Measurements from ENCODE around the gene BNIP5.
"Not testable (repeated sequence)": the region's sequence is repeated elsewhere in the genome, so short reads cannot be mapped to it uniquely, and the experiment has no call there.

BNIP5 gene

DNA sequence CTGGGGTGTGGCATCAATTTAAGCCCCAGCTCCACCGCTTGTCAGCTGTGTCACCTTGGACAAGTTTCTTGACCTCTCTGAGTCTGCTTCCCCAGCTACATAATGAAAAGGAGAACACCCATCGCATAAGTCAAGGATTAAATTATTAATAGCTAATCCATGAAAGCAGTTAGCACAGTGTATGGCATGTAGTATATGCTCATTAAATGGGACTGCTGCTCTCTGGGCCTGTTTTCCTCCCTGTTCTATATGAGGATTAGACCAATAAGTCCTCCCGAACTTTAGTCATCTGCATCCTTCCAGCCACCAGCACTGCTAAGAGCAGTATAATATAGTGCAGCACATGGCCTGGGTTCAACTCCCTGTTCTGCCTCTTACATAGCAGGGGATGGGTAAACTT is 31.1 kb upstream of the BNIP5 start:
- DNase-seq (ENCODE audit: low read depth): no peak

DNA sequence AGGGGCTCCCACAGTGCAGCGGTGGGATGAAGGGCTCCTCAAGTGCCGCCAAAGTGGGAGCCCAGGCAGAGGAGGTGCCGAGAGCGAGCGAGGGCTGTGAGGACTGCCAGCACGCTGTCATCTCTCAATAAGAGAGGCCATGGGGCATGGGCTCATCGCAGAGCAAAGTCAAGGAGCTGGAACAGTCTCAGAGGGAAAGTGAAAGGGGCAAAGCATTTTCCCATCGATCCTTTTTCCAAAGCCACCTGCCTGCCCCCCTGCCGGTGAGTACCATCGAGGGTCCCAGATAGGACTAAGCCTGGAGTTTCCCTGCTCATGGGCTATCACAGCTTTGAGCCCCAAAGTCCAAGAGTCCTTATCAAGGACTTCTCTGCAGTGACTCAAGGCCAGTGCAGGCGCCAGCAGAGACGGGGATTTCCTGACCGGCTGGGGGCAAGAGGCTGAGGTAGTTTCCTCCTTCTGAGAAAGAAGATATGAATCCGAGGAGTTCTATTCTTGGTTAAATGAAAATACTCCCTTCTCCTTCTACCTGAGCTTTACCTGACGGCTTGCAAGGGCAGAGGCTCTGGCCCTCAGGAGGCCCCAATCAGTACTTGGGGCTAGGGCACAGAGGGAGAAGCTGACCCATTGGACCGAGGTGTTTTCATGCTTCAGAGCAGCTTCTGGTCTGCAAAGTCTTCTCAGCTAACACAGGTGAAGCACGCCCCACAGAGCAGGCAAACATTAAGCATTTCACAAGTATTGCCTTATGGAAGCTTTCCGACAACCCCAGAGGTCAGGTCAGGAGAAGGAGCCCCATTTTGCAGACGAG is 28.2 kb upstream of the BNIP5 start:
- no peak for DNase-seq (ENCODE audit: low read depth)

DNA sequence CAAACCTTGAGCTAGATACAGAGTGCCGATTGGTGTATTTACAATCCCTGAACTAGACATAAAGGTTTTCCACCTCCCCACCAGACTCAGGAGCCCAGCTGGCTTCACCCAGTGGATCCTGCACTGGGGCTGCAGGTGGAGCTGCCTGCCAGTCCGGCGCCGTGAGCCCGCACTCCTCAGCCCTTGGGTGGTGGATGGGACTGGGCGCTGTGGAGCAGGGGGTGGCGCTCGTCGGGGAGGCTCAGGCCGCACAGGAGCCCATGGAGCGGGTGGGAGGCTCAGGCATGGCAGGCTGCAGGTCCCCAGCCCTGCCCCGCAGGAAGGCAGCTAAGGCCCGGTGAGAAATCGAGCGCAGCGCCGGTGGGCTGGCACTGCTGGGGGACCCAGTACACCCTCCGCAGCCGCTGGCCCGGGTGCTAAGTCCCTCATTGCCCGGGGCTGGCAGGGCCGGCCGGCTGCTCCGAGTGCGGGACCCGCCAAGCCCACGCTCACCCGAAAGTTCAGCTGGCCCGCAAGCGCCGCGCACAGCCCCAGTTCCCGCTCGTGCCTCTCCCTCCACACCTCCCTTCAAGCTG is 27.5 kb upstream of the BNIP5 start:
- DNase-seq (ENCODE audit: low read depth): not testable (repeated sequence)

DNA sequence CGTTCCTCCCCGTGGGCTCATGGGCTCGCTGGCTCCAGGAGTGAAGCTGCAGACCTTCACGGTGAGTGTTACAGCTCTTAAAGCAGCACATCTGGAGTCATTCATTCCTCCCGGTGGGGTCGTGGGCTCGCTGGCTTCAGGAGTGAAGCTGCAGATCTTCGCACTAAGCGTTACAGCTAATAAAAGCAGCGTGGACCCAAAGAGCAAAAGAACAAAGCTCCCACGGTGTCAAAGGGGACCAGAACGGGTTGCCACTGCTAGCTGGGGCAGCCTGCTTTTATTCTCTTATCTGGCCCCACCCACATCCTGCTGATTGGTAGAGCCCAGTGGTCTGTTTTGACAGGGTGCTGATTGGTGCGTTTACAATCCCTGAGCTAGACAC is 26.7 kb upstream of the BNIP5 start:
- DNase-seq (ENCODE audit: low read depth): not testable (repeated sequence)

DNA sequence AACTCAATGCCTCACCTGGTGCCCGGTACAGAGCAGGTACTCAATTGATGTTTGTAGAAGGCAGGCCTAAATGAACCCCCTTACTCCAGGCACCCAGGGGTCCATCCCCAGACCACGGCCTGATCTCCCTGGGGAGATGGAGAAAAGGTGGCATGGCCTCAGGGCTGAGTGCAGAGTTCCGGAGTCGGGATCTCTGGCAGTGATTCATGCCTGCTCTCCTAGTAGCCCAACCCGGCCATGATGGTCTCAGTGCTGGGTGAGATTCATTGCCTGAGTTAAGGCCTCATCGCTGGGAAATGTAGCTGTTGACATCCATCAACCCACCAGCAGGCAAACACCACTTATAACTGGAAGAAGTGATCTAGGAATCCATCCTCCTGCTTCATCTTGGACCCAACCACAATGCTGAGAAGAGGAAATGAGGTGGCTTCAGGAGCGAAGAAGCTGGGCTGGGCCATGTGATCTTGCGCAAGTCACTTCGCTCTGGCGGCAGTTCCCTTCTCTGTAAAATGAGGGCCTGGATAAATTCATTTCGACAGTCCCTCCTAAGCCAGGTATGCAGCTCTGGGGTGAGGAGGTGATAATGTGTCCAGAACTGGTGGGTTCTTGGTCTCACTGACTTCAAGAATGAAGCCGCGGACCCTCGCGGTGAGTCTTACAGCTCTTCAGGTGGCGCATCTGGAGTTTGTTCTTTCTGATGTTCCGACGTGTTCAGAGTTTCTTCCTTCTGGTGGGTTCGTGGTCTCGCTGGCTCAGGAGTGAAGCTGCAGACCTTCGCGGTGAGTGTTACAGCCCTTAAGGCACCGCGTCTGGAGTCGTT is 26.1 kb upstream of the BNIP5 start:
- no peak for DNase-seq (ENCODE audit: low read depth)

DNA sequence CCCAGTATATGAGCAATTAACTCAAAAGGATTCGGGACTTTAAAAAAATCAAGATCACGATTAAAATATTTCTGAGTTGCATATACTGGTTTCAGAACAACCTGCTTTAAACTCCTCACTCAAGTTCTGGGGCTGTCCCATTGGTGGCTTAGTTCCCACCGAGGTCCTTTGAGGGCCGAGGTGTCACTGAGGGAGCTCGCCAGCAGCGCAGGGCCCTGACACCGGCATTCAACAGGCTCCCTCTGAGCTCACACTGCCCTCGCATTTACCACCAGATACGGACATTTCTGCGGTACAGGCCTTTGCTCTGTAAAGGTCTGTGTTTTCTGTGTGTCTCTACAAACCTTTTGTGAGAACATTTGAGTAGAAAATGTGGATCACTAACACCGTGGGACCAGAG is 24.4 kb upstream of the BNIP5 start:
- no peak for DNase-seq (ENCODE audit: low read depth)

DNA sequence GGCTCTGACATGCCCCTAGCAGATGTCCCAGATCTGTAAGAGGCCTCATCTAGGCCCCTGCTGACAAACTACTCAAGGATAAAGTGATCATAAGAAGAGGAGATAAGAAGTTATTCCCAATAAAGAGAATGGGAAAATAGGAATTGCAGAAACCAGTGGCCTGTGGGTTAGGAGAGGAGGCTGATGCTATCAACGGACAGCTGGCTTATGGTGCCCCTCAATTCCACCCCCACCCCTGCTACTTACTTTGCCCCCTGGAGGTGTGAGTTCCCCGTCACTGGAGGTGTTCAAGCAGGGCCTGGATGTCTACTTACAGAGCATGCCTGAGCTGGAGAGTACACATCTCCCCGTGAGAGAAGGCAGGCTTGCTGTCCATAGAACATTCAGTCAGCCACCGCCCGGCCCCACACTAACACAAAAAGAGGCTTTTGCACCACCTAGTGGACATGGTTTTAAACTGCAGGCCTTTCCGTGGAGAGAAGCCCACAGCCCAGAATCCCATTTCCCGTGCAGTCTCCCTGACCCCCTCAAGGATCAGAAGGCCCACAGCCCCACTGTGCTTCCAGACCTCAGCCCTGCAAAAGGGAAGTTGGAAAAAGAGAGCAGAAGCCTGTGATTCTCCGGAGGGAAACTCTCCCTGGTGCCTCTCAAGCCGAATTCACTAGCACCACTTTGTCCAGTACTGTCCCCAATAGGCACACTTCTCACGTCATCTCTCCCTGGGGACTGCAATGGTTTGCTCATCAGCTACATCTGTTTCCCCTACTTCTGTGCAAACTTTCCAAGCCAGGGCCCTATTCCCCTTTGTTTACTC is 23.8 kb upstream of the BNIP5 start:
- DNase-seq (ENCODE audit: low read depth): peak; percentile 79

DNA sequence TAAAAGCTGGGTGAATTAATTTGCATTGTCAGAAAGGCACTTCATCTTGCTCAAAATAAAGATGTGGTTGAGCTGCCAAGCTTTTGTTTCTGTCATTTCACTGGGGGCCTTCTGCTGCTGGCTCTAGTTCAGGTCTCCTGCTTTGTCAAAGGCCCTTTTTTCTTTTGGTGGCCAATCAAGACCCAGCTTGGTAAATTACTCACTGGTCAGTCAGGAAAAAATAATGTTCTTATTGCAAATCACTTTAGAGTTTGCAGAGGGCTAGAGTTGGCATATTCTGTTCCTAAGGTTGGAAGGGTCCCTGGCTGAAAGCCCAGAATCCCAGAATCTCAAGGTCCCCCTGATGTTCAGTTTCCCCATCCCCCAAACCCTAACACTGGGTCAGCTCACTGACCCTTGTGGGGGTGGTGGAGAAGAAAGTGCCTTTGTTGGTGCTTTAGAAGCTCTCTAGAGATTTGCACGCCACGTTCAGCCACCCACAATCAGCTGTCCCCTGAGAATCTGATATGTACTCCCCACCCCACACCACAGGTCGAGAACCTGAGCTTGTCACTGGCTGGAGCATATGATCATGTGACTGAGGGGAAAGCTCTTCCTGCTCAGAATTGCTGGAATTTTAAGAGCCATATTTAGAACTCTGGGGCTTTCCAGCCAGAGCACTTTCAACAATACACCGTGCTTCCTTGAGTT is 21.7 kb upstream of the BNIP5 start:
- peak; percentile 47 for DNase-seq (ENCODE audit: low read depth)

DNA sequence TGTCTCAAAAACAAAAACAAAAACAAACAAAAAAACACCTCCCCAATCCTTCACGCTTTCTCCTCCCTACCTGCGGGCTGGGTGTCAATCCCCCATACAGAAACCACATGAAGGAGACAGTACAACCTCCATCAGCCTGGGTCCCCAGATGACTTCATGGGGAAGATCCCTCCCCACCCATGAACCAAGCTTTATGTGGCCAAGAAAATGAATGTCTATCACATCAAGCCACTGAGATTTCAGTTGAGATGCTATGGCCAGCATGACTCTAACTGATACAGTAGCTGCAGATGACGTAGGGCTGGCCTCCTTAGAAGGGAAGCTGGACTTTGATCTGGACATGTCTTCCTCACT is 21.2 kb upstream of the BNIP5 start:
- DNase-seq (ENCODE audit: low read depth): no peak

DNA sequence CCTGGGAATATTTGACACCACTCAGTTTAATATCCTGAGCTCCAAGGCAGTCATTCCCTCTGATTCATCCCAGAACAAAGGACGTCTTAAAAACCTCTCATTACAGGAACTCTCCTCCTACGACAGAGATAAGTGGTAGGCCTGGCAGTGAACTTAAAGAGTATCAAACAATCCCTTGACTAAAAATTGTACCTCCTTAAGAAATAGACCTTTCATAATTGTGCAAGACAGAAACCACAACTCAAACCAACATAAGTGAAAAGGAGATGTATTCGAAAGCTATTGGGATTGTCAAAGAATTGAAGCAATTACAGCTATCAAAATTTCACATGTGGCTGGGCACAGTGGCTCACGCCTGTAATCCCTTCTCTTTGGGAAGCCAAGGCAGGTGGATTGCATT is 19.1 kb upstream of the BNIP5 start:
- DNase-seq (ENCODE audit: low read depth): no peak

DNA sequence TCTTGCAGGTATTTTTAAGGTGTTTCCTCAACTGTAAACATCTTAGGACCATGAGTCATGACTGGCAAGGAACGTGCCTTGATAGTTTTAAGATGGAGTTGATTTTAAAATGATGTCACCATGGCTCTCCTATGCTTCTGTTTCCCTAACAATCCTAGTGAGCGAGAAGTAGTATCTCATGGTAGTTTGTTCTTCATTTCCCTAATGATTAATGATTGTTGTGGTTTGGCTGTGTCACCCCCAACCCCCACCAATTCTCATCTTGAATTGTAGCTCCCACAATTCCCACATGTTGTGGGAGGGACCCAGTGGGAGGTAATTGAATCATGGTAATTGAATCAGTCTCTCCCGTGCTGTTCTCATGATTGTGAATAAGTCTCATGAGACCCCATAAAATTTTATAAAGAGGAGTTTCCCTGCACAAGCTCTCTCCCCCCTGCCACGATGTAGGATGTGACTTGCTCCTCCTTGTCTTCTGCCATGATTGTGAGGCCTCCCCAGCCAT is 16.8 kb upstream of the BNIP5 start:
- peak; percentile 33 for DNase-seq (ENCODE audit: low read depth)

DNA sequence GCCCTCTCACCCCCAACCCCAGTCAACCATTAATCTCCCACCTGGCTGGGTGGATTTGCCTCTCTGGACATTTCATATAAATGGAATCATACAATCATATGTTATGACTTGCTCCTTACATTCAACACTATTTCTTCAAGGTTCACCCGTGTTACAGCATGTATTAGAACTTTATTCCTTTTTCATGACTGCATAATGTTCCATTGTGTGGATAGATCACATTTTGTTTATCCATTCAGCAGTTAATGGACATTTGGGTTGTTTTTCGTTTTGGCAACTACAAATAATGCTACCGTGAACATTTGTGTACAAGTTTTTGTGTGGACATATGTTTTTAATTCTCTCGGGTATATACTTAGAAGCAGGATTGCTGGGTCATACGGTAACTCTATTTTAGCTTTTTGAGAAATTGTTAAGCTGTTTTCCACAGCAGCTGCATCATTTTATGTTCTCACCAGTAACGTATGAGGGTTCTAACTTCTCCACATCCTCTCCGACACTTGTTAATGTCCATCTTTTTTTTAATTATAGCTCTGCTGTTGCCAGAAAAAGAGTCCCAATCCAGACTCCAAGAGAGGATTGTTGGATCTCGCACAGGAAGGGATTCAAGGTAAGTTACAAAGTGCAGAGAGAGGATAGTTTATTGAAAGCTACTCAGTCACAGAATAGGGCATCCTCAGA is 15.9 kb upstream of the BNIP5 start:
- no peak for DNase-seq (ENCODE audit: low read depth)

DNA sequence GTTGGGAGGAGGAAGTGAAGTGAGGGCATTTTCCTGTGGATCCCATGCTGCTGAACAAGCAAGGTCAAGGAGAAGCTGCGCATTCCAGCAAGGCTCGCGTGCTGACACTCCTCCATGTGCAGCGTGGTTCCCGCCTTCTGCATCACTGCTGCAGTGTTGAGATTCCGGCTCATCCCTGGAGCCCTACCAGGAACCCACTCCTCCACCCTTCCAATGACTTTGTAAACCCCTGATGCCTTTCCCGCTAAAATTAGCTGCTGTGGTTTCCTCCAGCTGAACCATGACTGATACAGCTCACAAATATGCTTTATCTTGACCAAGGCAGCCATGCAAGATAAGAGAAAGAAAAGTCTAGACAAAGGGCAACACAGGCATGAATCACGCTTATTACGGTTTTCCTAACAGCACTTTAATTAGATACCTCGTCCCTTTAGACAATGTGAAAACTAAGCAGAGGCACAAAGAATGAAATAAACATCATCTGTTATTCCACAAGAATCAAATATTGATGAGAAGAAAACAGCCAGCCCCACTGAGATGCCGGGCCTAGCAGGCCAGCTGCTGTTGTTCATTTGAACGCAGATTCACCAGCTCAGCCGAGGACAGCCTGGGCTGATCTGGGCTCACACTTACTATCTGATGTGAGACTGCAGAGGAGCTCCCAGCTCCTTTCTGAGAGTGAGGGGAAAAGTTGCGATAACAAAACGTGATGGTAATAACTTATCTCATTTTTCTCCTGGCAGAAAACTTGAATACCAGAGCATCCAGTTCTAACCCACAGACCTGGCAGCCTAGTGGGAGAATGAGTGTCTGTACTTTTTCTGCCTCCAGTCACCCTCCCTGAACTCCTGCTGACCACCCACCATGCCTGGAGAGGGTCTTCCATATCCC is 14.2 kb upstream of the BNIP5 start:
- DNase-seq (ENCODE audit: low read depth): peak; percentile 92

DNA sequence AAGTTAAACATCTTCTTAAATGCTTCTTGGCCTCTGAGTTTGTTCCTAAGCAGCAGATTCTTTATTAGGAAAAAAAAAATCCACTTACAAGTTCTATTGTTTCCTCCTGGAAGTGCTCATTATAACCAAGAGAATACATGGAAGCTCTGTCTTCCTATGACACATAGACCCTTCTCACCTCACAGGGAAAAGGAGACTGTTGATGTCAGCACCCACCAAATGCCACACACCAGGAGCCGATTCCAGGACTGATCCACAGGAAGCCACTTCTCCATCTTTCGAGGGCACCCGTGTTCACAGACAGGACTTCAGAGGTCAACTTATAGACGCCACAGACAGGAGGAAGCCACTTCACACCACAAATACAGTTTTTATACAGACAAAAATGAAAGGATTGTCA is 13.4 kb upstream of the BNIP5 start:
- no peak for DNase-seq (ENCODE audit: low read depth)

DNA sequence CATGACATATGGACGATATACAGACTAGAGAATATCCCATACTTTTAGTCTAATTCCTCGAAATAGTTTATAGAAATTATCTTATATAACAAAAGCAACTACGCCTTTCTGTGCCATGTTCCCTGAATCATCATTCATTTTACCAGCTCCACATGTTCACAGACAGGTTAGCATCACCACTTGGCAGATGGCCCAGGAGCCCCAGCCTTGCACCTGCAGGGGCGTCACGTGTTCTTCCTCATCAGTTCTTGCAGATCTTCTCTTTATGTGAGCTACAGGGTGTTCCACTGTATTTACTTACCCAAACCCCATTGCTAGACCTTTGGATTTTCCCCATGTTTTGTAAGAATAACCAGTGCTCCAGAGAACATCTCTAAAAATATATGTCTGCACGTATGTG is 12.6 kb upstream of the BNIP5 start:
- no peak for DNase-seq (ENCODE audit: low read depth)

DNA sequence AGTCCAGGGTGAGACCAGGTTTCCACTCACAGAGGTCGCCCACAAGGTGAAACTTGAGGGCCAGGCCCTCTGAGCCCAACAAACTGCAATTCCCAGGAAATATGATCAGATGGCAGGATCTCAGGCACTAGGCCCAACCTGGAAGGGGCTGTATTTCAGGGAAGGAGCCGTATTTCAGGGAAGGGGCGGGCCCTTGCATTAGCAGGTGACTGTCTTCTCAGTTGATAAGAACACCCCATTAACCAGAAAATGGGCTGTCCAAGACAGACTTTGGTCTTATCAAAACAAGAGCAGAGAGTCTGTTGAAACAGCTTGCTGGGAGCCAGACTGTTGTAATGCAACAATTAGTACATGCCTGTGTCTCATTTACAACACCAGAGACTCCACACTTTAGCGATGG is 10.9 kb upstream of the BNIP5 start:
- DNase-seq (ENCODE audit: low read depth): no peak

DNA sequence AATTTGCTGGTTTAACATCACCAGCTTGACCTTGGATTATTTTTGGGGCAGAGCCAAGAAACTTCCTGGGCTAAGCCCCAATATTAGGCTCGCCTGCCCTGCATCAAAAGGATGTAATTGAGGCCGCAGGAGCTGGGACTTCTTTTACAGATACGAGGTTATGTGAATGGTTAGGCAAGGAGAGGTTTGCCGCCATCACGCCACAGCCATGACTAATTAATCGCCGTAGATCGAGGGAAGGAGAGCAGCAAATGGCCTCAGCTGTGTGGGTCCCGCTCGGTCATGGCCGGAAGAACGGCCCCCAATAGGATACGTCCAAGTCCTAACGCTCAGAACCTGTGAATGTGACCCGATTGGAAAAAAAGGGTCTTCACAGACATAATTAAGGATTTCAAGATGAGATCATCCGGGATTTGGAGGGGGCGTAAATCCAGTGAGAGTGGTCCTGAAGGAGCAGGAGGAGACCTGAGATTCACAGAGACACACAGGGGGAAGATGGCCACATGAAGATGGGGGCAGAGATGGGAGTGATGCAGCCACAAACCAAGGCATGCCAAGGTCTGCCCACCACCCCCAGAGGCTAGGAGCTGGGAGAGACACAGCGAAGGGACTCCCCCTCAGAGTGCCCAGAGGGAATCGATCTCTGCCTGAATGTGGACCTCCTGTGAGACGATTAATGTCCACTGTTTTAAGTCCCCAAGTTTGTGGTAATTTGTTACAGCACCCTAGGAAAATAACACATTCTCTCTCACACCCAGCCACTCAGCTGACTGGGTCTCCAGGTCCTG is 10.0 kb upstream of the BNIP5 start:
- no peak for DNase-seq (ENCODE audit: low read depth)

DNA sequence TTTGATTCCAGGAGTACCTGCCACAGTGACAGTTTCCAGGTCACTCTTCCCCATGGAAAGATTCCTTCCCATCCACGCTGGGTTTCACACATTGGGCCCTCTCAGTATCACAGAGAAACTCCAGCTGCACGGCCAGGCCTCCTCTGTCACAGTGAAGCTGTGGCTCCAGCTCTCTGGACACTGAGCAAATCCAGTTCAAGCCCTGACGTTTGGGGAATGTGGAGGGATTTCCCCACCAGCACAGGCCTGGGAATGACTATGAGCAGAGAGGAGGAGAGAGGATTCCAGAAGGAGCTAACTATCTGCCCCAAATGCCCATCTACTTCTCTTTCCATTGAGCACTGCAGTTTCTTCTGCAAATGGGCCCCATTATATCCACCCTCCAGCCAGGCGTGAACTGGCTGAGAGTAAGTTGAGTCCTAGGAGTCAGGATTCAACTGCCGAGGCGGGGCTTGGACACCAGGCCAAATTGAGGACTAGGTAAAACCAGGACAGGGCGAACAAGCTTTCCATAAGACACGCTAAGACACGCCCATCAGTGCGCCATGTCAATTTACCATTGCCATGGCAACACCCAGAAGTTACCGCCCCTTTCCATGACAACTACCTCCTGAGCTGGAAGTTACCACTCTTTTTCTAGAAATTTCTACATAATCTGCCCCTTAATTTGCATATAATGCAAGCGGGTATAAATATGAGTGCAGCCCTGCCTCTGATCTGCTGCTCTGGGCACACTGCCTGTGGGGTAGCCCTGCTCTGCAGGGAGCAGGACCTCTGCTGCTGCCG is 9.2 kb upstream of the BNIP5 start:
- no peak for DNase-seq (ENCODE audit: low read depth)
